Skin epidermis (tissue), 12 donors: ENCODE measurements around the gene NSMCE4A.
A peak's percentile ranks its signal among the peaks of the same experiment; 100 is the strongest.
"Not testable (repeated sequence)": the region's sequence is repeated elsewhere in the genome, so short reads cannot be mapped to it uniquely, and the experiment has no call there.

Experiments used
- H3K27ac ChIP-seq, 21 experiments: fragments of 200-600 bp; sonication (generic) in 11 of 21; one replicate each; pipeline ENCODE4 v1.5.0; 2020; ENCODE audit warnings: mild to moderate bottlenecking in 3 of 21, inconsistent platforms in 2 of 21, moderate library complexity in 2 of 21
- H3K4me3 ChIP-seq, 7 experiments: fragments of 200-600 bp; sonication (generic) in 2 of 7; one replicate each; pipeline ENCODE4 v1.5.0; 2020; ENCODE audit warnings: inconsistent platforms in 2 of 7, mild to moderate bottlenecking in 2 of 7, moderate library complexity in 1 of 7

Gene NSMCE4A

DNA sequence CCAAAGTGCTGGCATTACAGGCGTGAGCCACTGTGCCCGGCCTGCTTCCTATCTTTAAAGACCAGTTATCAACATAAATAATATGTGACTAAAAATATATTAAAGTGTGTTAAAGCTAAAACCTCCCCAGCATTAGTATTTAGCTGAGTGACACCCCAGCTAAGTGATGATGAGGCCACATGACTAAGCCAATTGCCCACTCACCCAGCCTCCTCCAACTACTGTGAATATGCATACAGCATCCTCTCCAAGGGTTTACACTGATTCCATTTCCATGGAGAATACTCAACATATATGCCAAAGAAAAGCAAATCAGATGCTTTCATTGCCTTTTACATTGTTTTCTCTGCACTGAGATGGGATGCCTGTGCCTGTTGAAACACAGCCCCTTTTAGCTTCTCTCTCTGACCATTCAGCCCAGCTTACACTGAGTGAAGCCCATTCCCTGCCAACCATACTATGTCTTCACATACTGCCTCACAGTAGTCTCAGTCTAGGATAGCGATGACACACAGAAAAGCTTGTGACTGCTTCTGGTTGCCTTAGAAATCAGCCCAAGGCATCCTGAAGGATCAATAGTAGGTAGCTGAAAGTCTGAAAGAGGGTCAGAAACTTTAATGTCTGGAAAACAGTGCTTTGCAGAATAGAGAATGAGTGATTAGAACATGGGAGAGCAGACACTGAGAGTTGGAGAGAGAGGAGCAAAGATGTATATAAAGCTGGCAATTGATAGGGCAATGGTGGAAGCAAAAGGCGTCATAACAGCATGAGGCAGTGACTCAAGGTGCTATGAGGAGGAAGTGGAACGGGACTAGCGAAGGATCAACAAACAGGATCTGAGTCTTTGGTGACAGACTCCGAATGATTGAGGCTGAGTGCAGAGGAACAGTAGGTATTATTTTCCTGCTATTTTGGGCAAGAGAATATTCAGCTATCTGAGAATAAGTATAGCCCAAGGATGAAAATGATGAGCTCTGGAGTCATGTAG is 27.4 kb downstream of the NSMCE4A start:
- Histone ChIP-seq H3K27ac (no peak overlapping the region), H3K4me3 (no peak overlapping the region)

DNA sequence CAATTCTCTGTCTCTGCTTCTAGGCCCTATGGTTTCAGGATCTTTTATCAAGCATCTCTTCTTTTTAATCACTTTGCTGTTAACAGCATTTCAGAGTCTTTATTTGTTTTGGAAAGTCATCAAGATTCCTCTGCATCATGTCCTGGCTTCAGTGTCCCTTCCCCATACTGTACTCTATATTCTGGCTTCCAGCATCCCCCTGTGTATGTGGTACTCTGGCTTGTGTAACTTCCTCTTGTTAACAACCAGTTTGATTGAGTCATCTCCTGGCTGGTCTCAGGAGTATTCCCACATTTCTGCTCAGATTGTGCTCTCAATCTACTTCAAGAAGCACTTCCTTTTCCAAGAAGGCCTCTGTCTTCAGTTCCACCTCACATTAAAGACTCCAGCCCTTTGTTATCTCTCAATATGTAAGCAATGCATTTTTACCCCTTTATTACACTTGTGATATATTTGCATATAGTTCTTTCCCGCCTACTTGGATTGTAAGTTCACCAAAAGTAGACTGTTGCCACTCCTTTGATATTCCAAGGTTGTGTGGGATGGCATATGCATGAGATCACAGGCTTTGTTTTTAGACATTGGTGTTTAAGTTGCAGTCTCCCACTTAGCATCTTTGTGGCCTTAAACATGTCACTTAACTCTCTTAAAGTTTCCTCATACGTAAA is 32.1 kb downstream of the NSMCE4A start:
- Histone ChIP-seq H3K27ac (peak overlapping the region in 1 of 21 experiments; percentile 41), H3K4me3 (no peak overlapping the region)

DNA sequence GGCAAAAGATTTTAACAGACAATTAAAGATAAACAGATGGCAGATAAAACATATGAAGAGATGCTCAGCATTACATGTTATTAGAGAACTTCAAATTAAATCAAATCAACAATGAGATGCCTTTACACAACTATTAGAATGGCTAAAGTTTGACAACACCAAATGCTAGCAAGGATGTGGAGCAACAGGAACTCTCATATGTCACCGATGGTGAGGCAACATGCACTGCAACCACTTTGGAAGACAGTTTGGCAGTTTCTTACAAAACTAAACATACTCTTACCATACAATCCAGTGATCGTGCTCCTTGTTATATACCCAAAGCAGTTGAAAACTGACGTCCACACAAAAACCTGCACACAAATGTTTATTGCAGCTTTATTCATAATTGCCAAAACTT is 33.5 kb downstream of the NSMCE4A start:
- no peak overlapping the region for H3K4me3 ChIP-seq
- H3K27ac ChIP-seq, result no peak overlapping the region

DNA sequence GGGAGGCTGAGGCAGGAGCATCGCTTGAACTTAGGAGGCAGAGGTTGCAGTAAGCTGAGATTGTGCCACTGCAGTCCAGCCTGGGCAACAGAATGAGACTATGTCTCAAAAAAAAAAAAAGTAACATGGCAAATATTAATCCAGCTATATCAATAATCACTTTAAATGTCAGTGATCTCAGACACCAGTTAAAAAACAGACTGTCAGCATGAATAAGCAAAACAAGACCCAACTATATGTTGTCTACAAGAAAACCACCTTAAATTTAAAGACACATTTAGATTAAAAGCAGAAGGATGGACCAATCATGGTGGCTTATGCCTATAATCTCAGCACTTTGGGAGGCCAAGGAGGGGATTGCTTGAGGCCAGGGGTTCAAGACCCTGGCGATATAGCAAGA is 38.7 kb downstream of the NSMCE4A start:
- no peak overlapping the region for H3K4me3 ChIP-seq
- H3K27ac ChIP-seq, result no peak overlapping the region

DNA sequence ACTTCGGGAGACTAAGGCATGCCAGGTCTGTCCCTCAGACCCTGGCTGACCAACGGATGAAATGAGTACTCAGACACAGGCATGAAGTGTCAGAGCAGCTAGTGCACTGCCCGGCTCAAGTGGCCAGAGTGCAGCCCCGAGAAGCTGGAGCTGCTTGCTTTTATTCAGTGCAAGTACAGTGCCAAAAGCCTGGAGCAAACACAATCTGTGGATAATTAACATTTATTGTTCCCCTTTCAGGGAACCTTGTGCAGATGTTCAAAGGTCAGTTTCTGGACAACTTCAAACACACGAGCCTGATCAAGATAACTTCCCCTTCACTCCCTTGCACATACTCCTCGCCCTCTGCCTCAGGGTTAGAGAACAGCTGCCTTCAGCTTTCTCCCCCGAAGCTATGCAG is 39.3 kb downstream of the NSMCE4A start:
- Histone ChIP-seq H3K27ac (no peak overlapping the region), H3K4me3 (no peak overlapping the region)

DNA sequence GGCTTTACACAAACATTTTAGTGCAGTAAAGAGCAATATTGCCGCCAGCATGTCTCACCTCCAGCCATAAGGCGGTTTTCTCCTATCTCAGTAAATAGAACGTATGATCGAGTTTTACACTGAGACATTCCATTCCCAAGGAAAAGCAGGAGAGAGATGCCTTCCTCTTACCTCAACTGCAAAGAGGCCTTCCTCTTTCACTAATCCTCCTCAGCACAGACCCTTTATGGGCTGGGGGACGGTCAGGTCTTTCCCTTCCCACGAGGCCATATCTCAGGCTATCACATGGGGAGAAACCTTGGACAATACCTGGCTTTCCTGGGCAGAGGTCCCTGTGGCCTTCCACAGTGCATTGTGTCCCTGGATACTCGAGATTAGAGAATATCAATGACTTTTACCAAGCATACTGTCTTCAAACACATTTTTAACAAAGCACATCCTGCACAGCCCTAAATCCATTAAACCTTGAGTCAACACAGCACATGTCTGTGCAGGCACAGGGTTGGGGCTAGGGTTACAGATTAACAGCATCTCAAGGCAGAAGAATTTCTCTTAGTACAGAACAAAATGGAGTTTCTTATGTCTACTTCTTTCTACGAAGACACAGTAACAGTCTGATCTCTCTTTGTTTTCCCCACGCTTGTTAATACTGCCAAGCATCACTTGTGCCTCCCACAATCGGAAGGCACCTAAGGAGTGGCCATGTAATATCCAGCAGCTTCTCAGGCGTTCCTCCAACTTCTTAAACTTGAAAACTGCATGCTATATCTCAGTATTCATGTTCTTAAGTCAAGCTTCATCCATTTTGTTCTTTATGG is 44.5 kb downstream of the NSMCE4A start:
- H3K27ac ChIP-seq, H3K4me3 ChIP-seq: not testable (repeated sequence)

DNA sequence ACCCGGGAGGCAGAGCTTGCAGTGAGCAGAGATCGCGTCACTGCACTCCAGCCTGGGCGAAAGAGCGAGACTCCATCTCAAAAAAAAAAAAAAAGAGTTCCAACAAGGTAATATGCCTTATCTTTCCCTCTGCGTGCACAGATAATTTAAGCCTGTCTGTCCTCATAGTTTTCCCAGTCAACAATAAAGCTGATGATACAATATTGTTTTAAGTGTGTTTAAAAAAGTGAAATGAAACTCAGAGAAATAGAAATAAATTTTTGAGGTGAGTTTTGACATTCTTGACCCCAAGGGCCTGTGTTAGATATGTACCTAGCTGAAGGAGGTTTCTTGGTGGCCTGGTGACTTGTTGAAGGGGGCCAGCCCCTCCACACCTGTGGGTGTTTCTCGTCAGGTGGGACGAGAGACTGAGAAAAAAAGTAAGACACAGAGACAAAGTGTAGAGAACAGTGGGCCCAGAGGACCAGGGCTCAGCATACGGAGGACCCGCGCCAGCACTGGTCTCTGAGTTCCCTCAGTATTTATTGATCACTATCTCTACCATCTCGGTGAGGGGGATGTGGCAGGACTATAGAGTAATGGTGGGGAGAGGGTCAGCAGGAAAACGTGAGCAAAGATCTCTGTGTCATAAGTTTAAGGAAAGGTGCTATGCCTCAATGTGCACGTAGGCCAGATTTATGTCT is 45.3 kb downstream of the NSMCE4A start:
- H3K4me3 ChIP-seq, H3K27ac ChIP-seq: not testable (repeated sequence)

DNA sequence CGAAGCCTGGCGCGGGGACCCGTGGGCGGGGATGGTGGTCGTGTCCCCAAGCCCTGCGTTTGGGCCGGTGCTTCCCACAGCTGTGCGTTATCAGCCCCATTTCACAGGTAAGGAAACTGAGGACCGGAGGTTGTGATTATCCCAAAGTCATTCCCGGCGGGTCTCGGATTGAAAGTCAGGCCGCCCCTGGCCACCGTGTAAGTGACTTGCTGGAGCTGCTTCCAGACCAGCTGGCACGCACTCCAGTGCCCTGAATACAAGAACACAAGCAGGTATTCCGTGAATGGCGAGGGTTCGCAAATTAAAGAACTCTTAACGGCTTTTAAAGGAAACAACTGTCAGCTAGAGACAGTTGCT is 46.5 kb downstream of the NSMCE4A start:
- peak overlapping the region; percentile 88 to 100 (median 99) for H3K27ac ChIP-seq
- peak overlapping the region; percentile 70 to 100 (median 82) for H3K4me3 ChIP-seq

DNA sequence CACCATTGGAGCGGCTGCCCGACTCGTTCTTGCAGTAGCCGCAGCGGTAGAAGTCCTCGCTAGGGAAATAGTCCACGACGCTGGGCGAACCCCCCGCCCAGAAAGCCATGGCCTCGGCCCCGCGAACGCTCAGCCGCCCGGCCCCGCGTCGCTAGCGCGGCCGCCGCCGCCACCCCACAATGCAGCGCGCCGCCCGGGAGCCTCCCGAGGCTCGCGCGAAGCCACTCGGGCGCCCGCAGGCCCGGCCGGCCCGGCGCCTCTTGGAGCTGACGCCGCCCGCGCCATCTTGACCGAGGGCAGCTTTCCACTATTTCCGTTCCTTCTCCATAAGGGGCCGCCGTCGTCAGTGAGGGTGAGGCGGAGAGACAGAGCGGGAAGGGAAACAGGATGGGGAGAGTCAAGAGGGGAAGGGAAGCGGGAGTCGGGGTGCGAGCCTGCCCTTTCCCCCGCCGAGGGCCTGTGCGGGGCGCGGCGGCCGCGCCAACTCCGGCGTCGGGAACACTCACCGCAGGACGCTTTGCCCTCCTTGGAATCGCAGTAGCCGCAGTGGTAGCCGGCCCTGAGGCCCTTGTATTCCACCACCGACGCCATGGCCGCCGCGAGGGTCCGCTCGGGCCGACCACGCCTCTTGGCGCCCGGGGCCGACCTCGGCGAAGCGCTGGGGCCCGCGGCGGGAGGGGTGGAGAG is 47.0 kb downstream of the NSMCE4A start, which contains the start of gene ATE1:
ATE1 (minus strand) TSS at position 191 of the 687 bp plus-strand sequence; CDS start at position 109, 82 bp downstream.
- peak within 1 kb of the TSS; percentile 70 to 100 (median 82) for H3K4me3 ChIP-seq
- H3K27ac ChIP-seq, result peak within 1 kb of the TSS; percentile 88 to 100 (median 99)

DNA sequence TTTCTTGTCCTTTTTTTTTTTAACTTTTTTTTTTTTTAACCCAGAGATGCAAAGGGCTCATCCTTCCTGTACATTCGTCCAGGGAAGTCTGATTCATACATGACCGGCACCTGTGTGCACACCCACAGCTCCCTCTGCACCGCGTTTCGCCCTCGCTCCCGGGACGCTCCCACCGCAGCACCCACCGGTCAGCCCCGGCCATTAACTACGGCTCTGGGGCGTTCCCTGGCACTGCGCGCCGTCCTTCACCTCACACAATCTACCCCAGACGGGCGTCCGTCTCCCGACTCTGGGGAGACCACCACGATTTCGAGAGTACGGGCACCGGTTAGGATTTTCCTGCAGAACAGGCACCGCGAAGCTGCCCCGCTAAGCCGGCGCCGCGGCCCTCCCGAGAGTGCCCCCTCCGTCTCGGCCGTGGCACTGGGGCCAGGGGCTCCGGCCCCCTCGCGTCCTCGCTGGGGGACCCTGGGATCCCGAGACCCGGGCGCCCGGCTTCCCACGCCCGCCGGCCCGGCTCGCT is 47.6 kb downstream of the NSMCE4A start:
- H3K4me3 ChIP-seq, result peak overlapping the region; percentile 70 to 100 (median 82)

DNA sequence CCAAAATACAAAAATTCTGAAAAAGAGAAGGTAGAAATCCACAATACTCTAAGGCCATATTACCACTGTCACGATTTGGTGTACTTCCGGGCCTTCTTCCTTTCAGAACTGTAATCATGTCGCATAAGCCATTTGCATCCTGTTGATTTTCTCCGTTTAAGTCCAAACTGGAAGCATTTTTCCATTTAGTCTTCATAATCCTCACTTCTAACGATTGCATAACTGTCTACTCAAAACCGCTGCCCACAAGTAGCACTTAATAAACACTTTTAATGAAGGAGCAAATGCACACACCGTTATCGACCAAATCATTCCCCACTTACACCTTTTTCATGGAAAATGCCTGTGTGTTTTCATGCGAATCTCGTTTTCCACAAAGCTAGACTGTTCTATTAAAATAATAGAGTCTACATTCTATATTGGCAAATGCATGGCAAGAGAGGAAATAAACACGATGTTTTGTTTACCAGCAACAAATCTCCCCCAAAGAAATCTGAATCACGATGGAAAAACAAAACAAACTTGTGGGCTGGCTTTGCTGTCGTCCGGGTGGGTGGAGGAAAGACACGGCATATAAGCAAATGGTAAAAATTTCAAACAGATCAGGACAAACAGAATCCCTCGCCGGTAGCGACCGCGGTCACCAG is 48.2 kb downstream of the NSMCE4A start:
- Histone ChIP-seq H3K27ac (peak overlapping the region; percentile 88 to 100 (median 99)), H3K4me3 (peak overlapping the region; percentile 70 to 100 (median 82))

More for the DNA sequence above, 47.6 kb downstream of the NSMCE4A start:
- peak overlapping the region; percentile 88 to 100 (median 99) for H3K27ac ChIP-seq

DNA sequence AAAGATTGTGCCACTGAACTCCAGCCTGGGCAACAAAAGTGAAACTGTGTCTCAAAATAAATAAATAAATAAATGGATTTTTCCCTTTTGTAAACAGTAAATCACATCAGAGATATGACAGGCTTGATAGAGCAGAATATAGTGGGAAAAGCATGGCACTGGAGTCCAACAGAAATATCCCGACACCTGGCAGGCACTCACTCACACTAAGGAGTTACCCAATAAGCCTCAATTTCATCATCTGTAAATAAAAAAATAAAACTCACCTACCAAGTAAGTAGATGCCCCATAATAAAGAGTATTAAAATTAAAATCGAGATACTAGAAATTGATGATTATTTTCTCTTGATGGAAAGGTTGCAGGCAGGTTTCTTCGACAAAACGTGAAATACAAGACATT is 48.9 kb downstream of the NSMCE4A start:
- peak overlapping the region in 6 of 21 experiments; percentile 21 to 99 (median 98) for H3K27ac ChIP-seq
- H3K4me3 ChIP-seq, result peak overlapping the region in 2 of 7 experiments; percentile 70 to 98

DNA sequence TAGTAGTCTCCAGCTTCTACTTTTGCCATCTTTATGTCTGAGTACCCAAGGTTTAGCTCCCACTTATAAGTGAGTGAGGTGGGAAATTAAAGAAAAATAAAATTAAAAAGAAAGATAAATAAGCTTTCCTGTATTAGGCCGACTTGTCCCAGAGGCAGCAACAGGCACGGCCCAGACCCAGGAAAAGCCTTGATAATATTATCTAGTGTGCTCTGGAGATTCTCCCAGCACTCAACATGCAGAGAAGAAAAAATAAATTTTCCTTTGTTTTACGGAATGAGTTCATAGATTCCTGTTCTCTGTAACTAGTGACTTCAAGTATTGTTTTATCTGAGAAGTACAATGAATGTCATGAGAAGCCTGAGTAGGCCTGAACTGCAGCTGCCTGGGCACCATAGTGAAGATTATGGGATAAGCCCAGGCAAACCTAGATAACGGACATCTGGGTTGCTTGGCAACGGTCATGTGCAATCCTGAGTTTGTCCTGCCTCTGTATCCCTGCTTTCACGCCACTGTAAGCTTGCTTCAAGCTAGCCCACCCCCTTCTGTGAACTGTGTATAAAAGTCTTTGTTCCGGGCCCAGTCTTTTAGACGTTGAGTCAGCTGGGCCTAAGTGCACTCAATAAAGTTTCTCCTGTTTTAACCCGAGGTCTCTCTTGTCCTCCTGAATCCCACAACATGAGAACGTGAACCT is 53.6 kb downstream of the NSMCE4A start:
- no peak overlapping the region for H3K4me3 ChIP-seq
- H3K27ac ChIP-seq, result no peak overlapping the region

DNA sequence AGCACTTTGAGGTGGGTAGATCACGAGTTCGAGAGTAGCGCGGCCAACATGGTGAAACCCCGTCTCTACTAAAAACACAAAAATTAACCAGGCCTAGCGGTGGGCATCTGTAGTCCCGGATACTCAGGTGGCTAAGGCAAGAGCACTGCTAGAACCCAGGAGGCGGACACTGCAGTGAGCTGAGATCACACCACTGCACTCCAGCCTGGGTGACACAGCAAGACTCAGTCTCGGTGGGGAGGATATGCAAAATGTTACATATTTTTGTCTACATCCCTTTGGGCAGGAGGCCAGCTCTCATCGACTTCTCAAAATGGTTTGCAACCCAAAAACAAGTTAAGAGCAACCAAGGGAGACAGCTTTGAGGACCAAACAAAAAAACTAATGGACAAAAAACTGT is 55.4 kb downstream of the NSMCE4A start:
- H3K27ac ChIP-seq, result no peak overlapping the region
- H3K4me3 ChIP-seq, result no peak overlapping the region

DNA sequence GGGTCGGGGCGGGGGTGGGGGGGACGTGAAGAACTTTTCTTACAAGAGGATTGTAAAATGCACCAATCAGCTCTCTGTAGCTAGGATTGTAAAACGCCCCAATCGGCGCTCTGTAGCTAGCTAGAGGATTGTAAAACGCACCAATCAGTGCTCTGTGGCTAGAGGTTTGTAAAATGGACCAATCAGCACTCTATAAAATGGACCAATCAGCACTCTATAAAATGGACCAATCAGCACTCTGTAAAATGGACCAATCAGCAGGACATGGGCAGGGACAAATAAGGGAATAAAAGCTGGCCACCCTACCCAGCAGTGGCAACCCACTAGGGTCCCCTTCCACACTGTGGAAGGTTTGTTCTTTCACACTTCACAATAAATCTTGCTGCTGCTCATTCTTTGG is 56.2 kb downstream of the NSMCE4A start:
- not testable (repeated sequence) for H3K27ac ChIP-seq, H3K4me3 ChIP-seq

DNA sequence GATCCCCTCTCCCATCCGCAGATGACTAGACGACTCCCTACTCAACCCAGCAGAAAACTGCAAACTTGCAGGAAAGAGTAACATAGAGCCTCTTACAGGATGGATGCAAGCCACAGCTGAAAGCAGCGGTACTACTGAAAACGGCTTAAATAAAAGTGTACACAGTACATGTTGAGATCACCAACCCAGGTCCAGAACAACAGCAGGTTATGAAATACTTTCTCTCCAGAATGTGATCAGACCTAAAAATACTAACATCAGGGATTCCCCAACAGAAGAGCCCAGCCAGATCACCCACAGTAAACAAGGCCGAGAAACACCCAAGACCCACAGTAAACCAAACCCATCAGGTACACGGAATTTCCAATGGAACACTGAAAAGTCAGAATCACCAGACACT is 60.4 kb downstream of the NSMCE4A start:
- no peak overlapping the region for H3K4me3 ChIP-seq
- no peak overlapping the region for H3K27ac ChIP-seq

DNA sequence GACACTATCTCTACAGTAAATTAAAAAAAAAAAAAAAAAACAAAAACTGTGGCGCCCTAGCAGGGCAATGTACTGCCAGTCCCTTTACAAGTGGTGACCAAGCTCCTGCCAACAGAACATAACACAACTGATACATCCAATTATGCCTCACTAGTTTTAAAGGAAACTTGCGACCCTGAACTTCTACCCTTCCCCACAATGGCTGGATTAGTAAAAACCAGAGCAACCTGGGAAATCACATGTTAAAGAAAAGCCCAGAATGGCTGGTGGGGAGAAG is 63.7 kb downstream of the NSMCE4A start:
- Histone ChIP-seq H3K27ac (no peak overlapping the region), H3K4me3 (no peak overlapping the region)
